Uterus (tissue), 4 donors: ENCODE measurements around the gene LAMC3. TPM values are rescaled to one million over a fixed set of nuclear protein-coding genes. Genes with fewer than 3 reads are reported as not detected.

ENCODE experiments used
- DNase-seq, 2 donors: peaks; one replicate each; pipeline ENCODE4 v3.0.0-alpha.2; 2019 to 2020
- H3K27ac ChIP-seq, 2 donors: fragments of 200-600 bp; sonication (generic); 1 replicate in 1 of 2; 2 replicates in 1 of 2; pipeline ENCODE4 v1.5.1; 2016 to 2018
- H3K27me3 ChIP-seq, 2 donors: fragments of 200-600 bp; sonication (generic); one replicate each; pipeline ENCODE4 v1.5.1; 2018 to 2019; ENCODE audit warnings: control low read depth in 1 of 2
- H3K36me3 ChIP-seq, 2 donors: fragments of 200-600 bp; sonication (generic); one replicate each; pipeline ENCODE4 v1.5.1; 2019; ENCODE audit warnings: control low read depth in 1 of 2
- H3K4me1 ChIP-seq, 2 donors: fragments of 200-600 bp; sonication (generic); one replicate each; pipeline ENCODE4 v1.5.1; 2018 to 2019; ENCODE audit warnings: control low read depth in 1 of 2
- H3K4me3 ChIP-seq, 2 donors: fragments of 200-600 bp; sonication (generic); 1 replicate in 1 of 2; 2 replicates in 1 of 2; pipeline ENCODE4 v1.5.1; 2018 to 2019; ENCODE audit warnings: mild to moderate bottlenecking in 1 of 2
- H3K9me3 ChIP-seq, 2 donors: fragments of 200-600 bp; sonication (generic); one replicate each; pipeline ENCODE4 v1.5.1; 2019; ENCODE audit warnings: control low read depth in 1 of 2
- POLR2A ChIP-seq, 2 donors: fragments of 450-650 bp; IDR thresholded peaks; one replicate each; pipeline ENCODE4 v1.6.1; 2016; ENCODE audit warnings: antibody characterized with exemption in 2 of 2, mild to moderate bottlenecking in 1 of 2, moderate library complexity in 1 of 2
- intact Hi-C: fragments of 100-400 bp; cut with DNase I; formaldehyde crosslinking; loops from one replicate; pipeline ENCODE4 v1.15.1; 2023; ENCODE audit warnings: low total_unique reads
- total RNA-seq, 4 donors: library from RNA; depleted of rRNA in 3 of 4; stranded (reverse); fragments of >200 nt in 3 of 4; gene quantifications; one replicate each; pipeline versions ENCODE4 v1.1.0 to v1.2.4, GENCODE V29; 2014 to 2023
- TF ChIP-seq, protein P1 (sequence below), 4 experiments: fragments of 200-600 bp in 2 of 4; fragments of 450-650 bp in 2 of 4; sonication (generic) in 2 of 4; IDR thresholded peaks; one replicate each; pipeline ENCODE4 v1.5.1; 2016 to 2019; ENCODE audit warnings: antibody characterized with exemption in 4 of 4, mild to moderate bottlenecking in 2 of 4, moderate library complexity in 1 of 4
- donor health status: DM: yes; HTN: yes; CAD: no.

Gene LAMC3
- total RNA-seq, 4 donors from 2014 or later: 2.6 to 58.5 (median 3.6) TPM

DNA sequence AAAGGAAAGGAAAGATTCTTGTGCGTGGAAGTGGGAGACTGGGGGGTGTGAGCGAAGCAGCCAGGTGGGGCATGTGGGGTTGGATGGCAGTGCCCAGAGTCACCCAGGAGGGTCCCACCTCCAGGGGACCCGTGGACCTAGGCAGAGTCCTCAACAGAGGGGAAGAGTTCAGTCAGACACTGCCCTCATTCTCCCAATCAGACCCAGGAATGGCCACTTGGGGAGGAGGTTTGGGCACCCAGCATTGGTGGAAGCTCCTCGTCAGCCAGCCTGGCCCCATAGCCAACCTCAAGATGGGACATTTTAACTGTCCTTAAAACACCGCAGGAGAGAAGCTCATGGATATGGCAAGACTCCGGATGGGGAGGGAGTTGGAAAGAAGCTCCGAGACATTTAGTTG lies 21.9 kb upstream of the LAMC3 start:
- Histone ChIP-seq H3K4me3 (no peak overlapping the region), H3K27me3 (peaks cover 0 to 4% of the 10 kb centered on the region in 2 donors), H3K9me3 (no peaks in the 10 kb centered on the region), H3K4me1 (no peaks in the 10 kb centered on the region), H3K36me3 (no peaks in the 10 kb centered on the region), H3K27ac (no peak overlapping the region)
- DNase-seq: no peak
- intact Hi-C loops: no loop called here
- no peak for TF ChIP-seq POLR2A (IDR thresholded peaks at IDR 0.05)
- TF ChIP-seq, protein P1, sequence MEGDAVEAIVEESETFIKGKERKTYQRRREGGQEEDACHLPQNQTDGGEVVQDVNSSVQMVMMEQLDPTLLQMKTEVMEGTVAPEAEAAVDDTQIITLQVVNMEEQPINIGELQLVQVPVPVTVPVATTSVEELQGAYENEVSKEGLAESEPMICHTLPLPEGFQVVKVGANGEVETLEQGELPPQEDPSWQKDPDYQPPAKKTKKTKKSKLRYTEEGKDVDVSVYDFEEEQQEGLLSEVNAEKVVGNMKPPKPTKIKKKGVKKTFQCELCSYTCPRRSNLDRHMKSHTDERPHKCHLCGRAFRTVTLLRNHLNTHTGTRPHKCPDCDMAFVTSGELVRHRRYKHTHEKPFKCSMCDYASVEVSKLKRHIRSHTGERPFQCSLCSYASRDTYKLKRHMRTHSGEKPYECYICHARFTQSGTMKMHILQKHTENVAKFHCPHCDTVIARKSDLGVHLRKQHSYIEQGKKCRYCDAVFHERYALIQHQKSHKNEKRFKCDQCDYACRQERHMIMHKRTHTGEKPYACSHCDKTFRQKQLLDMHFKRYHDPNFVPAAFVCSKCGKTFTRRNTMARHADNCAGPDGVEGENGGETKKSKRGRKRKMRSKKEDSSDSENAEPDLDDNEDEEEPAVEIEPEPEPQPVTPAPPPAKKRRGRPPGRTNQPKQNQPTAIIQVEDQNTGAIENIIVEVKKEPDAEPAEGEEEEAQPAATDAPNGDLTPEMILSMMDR (IDR thresholded peaks at IDR 0.05): no peak

DNA sequence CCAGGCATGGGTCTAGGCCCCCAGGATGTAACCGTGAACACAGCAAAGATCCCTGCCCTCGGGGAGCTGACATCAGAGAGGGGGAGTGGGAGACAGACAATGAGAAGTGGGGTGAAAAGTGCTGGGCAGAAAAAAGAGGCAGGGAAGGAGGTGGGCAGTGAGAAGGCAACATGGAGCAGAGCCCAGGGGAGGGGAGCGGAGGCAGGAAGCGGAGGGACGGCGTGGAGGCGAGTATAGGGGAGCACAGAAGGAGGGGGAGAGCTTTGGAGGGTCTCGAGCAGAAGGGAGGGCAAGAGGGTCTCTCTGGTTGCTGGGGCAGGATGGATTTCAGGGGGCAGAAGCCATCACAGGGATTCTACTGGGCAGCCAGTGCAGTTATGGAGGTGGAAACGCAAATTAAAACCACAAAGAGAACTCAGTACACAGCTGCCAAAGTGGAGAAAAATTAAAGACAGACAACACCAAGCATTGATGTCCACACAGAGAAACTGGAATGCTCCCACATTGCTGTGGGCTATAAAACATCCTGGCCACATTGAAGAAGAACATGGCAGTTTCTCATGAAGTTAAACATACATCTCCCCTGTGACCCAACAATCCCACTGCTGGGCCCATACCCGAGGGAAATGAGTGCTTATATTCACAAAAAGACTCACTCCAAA lies 21.1 kb upstream of the LAMC3 start:
- DNase-seq: no peak
- Histone ChIP-seq H3K36me3 (no peaks in the 10 kb centered on the region), H3K27me3 (peaks cover 0 to 4% of the 10 kb centered on the region in 2 donors), H3K9me3 (no peaks in the 10 kb centered on the region), H3K4me3 (no peak overlapping the region), H3K4me1 (no peaks in the 10 kb centered on the region), H3K27ac (no peak overlapping the region)
- intact Hi-C loops: no loop called here
- no peak for TF ChIP-seq POLR2A (IDR thresholded peaks at IDR 0.05)
- TF ChIP-seq, protein P1 (IDR thresholded peaks at IDR 0.05): no peak

DNA sequence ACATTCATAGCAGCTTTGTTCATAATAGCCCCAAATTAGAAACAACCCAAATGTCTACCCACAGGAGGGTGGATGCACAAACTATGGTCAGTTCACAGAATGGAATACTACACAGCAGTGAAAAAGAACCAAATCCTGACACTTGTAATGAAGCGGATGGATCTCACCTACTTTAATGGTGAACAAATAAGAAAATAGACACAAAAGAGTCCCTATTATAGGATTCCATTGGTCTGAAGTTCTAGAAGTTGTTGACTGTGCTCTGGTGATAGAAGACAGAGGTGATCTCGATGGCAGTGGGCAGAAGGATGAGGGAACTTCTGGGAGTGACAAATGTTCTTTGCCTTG lies 20.6 kb upstream of the LAMC3 start:
- no peak for DNase-seq
- H3K4me1 ChIP-seq: no peaks in the 10 kb centered on the region
- intact Hi-C loops: no loop called here
- H3K27me3 ChIP-seq: peaks cover 0 to 4% of the 10 kb centered on the region in 2 donors
- H3K4me3 ChIP-seq: no peak overlapping the region
- TF ChIP-seq POLR2A (IDR thresholded peaks at IDR 0.05): no peak
- TF ChIP-seq, protein P1 (IDR thresholded peaks at IDR 0.05): no peak
- H3K27ac ChIP-seq: no peak overlapping the region
- H3K36me3 ChIP-seq: no peaks in the 10 kb centered on the region
- no peaks in the 10 kb centered on the region for H3K9me3 ChIP-seq

DNA sequence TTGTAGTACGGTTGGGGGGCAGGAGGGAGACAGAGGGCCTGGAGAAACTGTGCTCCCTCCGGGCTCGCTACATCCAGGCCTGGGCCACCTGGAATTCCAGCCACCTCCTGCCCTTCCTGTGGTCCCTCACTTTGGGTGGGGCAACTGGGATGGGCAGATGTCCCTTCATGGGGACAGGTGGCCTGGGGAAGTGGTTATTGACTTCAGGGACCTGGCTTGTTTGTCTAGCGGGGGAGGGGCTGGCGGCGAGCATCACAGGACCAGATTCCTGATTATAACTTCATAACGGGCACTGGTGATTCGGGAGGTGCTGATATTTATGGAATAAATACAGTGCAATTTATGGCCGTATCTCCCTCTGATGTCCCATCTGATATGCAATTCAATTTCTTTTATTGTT lies 20.1 kb upstream of the LAMC3 start:
- H3K27me3 ChIP-seq: peaks cover 0 to 4% of the 10 kb centered on the region in 2 donors
- intact Hi-C loops: no loop called here

DNA sequence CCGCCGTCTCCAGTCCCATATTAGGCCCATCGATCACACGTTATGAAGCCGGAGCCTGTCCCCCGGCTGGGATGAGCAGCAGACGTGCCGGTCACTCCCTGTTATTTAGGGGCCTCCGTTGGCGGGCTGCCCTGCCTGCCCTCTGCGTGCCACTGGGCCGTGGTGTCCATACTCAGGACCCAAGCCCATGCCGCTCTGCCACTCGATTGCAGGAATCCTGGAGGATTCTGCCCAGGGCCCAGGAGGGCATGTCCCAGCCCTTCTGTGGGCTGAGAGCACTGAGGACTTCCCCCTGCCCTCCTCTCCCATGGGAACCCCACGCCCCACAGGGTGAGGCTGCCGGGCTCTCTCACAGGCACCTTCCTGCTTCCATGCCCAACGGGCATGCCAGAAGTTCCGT lies 19.6 kb upstream of the LAMC3 start:
- no peaks in the 10 kb centered on the region for H3K4me1 ChIP-seq
- H3K36me3 ChIP-seq: no peaks in the 10 kb centered on the region
- no peak overlapping the region for H3K4me3 ChIP-seq
- no peak overlapping the region for H3K27ac ChIP-seq
- no peak for DNase-seq
- H3K9me3 ChIP-seq: no peaks in the 10 kb centered on the region
- intact Hi-C loops: no loop called here
- peaks cover 0 to 4% of the 10 kb centered on the region in 2 donors for H3K27me3 ChIP-seq
- TF ChIP-seq, protein P1 (IDR thresholded peaks at IDR 0.05): no peak
- no peak for TF ChIP-seq POLR2A (IDR thresholded peaks at IDR 0.05)

More for the DNA sequence above, 20.1 kb upstream of the LAMC3 start:
- no peaks in the 10 kb centered on the region for H3K36me3 ChIP-seq
- H3K4me1 ChIP-seq: no peaks in the 10 kb centered on the region
- H3K4me3 ChIP-seq: no peak overlapping the region
- TF ChIP-seq POLR2A (IDR thresholded peaks at IDR 0.05): no peak
- TF ChIP-seq, protein P1 (IDR thresholded peaks at IDR 0.05): no peak
- no peak overlapping the region for H3K27ac ChIP-seq
- no peaks in the 10 kb centered on the region for H3K9me3 ChIP-seq
- no peak for DNase-seq
